Fibroblast of villous mesenchyme (primary cell): Measurements from ENCODE around the gene ARHGEF38. TPM values are rescaled to one million over a fixed set of nuclear protein-coding genes. Genes with fewer than 3 reads are reported as not detected.

Source experiments
- DNase-seq: peaks from one replicate; pipeline ENCODE4 v3.0.0-alpha.2; 2010; ENCODE audit warnings: low read depth
- H3K4me3 ChIP-seq: 2 replicates; pipeline ENCODE4 v1.5.1; 2011; ENCODE audit warnings: low read depth, mild to moderate bottlenecking, low read length
- total RNA-seq: library from RNA; depleted of rRNA; stranded (reverse); fragments of >200 nt; gene quantifications from 2 replicates; pipeline ENCODE4 v1.2.3, GENCODE V29; 2012
- TF ChIP-seq, protein P1 (sequence below): IDR thresholded peaks from 2 replicates; pipeline ENCODE4 v1.5.1; 2012; ENCODE audit warnings: low read depth, mild to moderate bottlenecking, low read length; ENCODE audit not compliant: insufficient read depth

The ARHGEF38 gene
- total RNA-seq, 1 donor: not detected

DNA sequence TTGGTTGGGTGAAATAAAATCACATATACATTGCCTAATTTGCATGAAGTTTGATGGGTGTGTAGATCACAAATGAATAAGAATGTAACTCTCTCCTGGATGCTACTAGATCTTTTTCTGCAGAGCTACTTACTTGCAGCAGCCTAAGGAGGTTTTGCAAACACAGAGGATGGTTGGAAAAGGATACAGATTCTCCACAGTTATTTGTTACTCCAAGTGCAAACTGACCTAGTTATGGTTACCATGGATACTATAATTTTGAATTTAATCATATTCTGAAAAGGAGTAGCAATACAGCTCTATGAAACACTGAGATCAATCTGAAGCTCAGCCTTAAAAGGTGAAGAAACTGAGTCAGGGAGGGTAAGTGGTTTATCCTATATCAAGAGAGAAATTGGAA is 9.1 kb upstream of the ARHGEF38 start:
- DNase-seq: no peak
- no peak overlapping the region for H3K4me3 ChIP-seq
- TF ChIP-seq, protein P1, sequence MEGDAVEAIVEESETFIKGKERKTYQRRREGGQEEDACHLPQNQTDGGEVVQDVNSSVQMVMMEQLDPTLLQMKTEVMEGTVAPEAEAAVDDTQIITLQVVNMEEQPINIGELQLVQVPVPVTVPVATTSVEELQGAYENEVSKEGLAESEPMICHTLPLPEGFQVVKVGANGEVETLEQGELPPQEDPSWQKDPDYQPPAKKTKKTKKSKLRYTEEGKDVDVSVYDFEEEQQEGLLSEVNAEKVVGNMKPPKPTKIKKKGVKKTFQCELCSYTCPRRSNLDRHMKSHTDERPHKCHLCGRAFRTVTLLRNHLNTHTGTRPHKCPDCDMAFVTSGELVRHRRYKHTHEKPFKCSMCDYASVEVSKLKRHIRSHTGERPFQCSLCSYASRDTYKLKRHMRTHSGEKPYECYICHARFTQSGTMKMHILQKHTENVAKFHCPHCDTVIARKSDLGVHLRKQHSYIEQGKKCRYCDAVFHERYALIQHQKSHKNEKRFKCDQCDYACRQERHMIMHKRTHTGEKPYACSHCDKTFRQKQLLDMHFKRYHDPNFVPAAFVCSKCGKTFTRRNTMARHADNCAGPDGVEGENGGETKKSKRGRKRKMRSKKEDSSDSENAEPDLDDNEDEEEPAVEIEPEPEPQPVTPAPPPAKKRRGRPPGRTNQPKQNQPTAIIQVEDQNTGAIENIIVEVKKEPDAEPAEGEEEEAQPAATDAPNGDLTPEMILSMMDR: no peak

- no peak overlapping the region for H3K4me3 ChIP-seq
- TF ChIP-seq, protein P1: no peak
- no peak for DNase-seq
Observed at GRCh38 chr4:105543881-105544280, 8.5 kb upstream of the ARHGEF38 start.

GRCh38 chr4:105544520-105545286 is 7.7 kb upstream of the ARHGEF38 start:
- no peak for DNase-seq
- no peak overlapping the region for H3K4me3 ChIP-seq
- TF ChIP-seq, protein P1: no peak

DNA sequence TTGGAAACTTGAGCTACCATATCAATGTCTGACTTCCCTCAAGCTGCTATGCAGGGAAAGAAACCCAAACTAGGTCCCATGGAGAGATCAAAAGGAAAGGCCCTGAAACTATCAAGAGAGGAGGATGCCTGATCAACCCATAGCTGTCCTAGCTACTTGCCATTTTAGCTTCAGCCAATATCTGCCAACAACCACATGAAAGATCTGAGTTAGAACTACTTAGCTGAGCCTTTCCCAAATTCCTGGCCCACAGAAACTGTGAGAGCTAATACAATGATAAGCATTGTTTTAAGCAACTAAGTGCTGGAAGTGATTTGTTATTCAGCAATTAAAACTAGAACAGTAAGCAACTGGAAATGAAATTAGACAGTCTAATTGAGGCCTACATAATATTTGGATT is 6.3 kb upstream of the ARHGEF38 start:
- no peak for DNase-seq
- TF ChIP-seq, protein P1: no peak
- H3K4me3 ChIP-seq: no peak overlapping the region

- no peak overlapping the region for H3K4me3 ChIP-seq
- TF ChIP-seq, protein P1: no peak
- DNase-seq: no peak
Observed at GRCh38 chr4:105547769-105548168, 4.7 kb upstream of the ARHGEF38 start.

GRCh38 chr4:105548483-105548882 is 3.9 kb upstream of the ARHGEF38 start:
- no peak for DNase-seq
- TF ChIP-seq, protein P1: no peak

DNA sequence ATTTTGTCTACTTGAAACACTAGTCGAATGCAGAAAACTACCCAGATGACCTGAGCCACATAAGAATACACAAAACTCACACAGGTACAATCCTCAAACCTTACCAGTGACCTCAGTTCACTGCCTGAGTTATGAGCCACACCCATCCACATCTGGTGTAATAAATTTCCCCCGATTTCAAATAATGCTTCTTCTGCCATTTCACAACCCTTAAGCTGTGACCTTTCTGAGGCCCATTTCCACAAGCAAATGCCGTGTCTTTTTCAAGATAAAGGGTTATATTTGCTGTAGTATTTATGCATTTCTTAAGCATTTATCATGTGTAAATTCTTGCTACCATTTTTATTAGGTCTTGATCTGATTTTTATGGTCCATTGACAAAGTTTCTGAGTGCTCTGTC is 1.8 kb upstream of the ARHGEF38 start:
- TF ChIP-seq, protein P1: no peak
- DNase-seq: peak; percentile 23
- no peak overlapping the region for H3K4me3 ChIP-seq

More at GRCh38 chr4:105548483-105548882, 3.9 kb upstream of the ARHGEF38 start:
- no peak overlapping the region for H3K4me3 ChIP-seq
